ENCODE results near the gene DMPK.

Gene DMPK

DNA sequence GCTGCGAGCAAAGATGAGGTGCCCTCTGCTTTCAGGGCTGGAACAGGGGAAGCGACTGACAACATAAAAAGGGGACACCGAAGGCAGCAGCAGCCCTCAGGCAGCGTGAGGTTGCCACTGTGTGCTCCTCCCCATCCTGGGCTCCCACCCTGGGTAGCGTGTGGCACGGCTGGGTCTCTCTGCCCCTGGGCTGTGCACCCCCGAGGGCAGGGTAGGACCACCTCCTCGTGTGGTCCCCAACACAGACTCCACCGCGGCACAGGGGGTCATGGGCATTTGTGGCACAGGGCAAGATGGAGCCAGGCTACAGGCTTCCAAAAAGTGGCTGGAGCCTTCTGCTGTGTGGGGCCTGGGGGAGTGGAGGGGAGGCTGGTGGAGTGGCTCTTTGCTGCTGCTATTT is 39.3 kb upstream of the DMPK start:
- H3K4me1 ChIP-seq (ENCODE audit: insufficient read depth, low read length), result no peaks in the 10 kb centered on the region
- H3K36me3 ChIP-seq (ENCODE audit: insufficient read depth, low read length), result peaks cover 47% of the 10 kb centered on the region
- H3K9me3 ChIP-seq (ENCODE audit: low read length), result no peaks in the 10 kb centered on the region

DNA sequence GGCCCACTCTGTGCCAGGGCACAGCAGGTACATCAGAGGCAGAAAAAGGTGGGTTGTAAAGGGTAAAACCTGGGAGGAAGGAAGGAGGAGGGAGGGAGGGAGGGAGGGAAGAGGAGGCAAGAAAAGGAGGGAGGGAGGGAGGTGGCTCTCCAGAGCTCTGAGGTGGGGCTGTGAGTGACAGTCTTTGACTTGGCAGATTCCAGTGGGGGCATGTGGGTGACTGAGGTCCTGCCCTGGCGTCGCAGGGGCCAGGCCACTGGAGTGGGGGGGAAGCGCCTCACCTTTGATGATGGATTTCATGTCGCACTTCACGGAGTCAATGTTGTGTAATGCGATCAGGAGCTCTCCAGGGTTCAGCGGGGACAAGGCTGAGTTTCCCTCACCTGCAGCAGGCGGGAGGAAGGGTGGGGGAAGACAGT is 38.8 kb upstream of the DMPK start:
- Histone ChIP-seq H3K9ac (ENCODE audit: low read length) (no peak overlapping the region), H3K36me3 (ENCODE audit: insufficient read depth, low read length) (peaks cover 43% of the 10 kb centered on the region)

More for the DNA sequence above, 39.3 kb upstream of the DMPK start:
- Histone ChIP-seq H3K27me3 (ENCODE audit: control insufficient read depth in 1 of 2, insufficient read depth in 2 of 2, low read length in 2 of 2) (peaks cover 0 to 2% of the 10 kb centered on the region in 2 donors), H3K4me3 (ENCODE audit: low read depth in 1 of 2, low read length in 2 of 2) (no peak overlapping the region), H3K27ac (ENCODE audit: low read depth, low read length) (no peak overlapping the region), H3K9ac (ENCODE audit: low read length) (no peak overlapping the region)

DNA sequence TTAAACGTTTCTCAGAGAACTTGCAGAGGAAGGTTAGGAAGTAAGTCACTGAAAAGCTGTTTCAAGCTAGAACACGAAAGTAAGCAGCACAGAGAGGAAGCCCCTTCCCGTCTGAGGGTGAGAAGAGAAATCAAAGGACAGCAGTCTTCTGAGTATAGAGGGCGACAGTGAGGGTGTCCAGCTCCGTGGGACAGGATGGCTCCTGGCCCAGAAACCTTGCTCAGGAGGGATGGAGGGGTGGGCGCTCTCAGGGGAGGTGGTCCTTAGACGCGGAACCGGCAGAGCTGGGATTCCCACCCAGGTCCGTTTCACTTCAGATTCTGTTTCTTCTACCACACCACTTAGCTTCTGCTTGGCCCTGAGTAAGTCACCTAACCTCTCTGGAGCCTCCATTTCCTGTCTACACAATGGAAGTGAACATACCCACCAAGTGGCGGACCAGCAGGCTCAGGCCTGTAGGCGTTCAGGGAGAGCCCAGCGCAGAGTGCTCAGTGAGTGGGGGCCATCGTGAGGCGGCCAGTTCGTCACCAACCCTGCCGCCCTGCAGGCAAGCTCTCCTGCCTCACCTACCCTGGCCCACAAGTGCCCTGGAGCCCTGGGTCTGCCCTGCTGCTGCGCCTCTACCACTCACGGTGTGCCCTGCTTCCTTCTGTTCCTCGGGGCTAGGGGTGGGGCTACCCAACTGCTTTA is 38.3 kb upstream of the DMPK start:
- Histone ChIP-seq H3K9me3 (ENCODE audit: low read length) (no peaks in the 10 kb centered on the region), H3K4me3 (ENCODE audit: low read depth in 1 of 2, low read length in 2 of 2) (no peak overlapping the region)

More for the DNA sequence above, 38.8 kb upstream of the DMPK start:
- peaks cover 0 to 7% of the 10 kb centered on the region in 2 donors for H3K27me3 ChIP-seq (ENCODE audit: control insufficient read depth in 1 of 2, insufficient read depth in 2 of 2, low read length in 2 of 2)
- H3K9me3 ChIP-seq (ENCODE audit: low read length), result no peaks in the 10 kb centered on the region
- H3K4me1 ChIP-seq (ENCODE audit: insufficient read depth, low read length), result no peaks in the 10 kb centered on the region
- no peak overlapping the region for H3K4me3 ChIP-seq (ENCODE audit: low read depth in 1 of 2, low read length in 2 of 2)
- no peak overlapping the region for H3K27ac ChIP-seq (ENCODE audit: low read depth, low read length)

DNA sequence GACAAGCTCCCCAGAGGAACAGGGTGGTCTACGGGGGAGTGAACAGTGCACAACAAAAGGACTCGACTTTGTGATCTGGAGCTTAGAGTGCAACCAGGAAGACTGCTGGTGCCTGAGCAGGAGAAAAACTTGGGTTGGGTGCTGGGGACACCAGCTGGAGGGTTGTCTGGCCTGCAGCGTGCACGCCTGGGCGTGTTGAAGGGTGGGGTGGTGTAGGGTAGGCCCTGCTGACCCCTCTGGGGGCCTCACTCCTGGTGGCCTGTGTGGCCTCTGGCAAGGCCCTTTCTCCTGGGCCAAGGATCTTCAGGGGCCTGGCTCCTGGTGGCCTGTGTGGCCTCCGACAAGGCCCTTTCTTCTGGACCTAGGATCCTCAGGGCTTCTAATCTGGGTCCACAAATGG is 37.5 kb upstream of the DMPK start:
- Histone ChIP-seq H3K4me1 (ENCODE audit: insufficient read depth, low read length) (no peaks in the 10 kb centered on the region), H3K27ac (ENCODE audit: low read depth, low read length) (no peak overlapping the region), H3K9ac (ENCODE audit: low read length) (no peak overlapping the region), H3K36me3 (ENCODE audit: insufficient read depth, low read length) (peaks cover 30% of the 10 kb centered on the region), H3K27me3 (ENCODE audit: control insufficient read depth in 1 of 2, insufficient read depth in 2 of 2, low read length in 2 of 2) (peaks cover 0 to 20% of the 10 kb centered on the region in 2 donors), H3K4me3 (ENCODE audit: low read depth in 1 of 2, low read length in 2 of 2) (no peak overlapping the region), H3K9me3 (ENCODE audit: low read length) (no peaks in the 10 kb centered on the region)

More for the DNA sequence above, 38.3 kb upstream of the DMPK start:
- Histone ChIP-seq H3K27ac (ENCODE audit: low read depth, low read length) (no peak overlapping the region), H3K36me3 (ENCODE audit: insufficient read depth, low read length) (peaks cover 37% of the 10 kb centered on the region), H3K4me1 (ENCODE audit: insufficient read depth, low read length) (no peaks in the 10 kb centered on the region), H3K27me3 (ENCODE audit: control insufficient read depth in 1 of 2, insufficient read depth in 2 of 2, low read length in 2 of 2) (peaks cover 0 to 12% of the 10 kb centered on the region in 2 donors), H3K9ac (ENCODE audit: low read length) (no peak overlapping the region)

DNA sequence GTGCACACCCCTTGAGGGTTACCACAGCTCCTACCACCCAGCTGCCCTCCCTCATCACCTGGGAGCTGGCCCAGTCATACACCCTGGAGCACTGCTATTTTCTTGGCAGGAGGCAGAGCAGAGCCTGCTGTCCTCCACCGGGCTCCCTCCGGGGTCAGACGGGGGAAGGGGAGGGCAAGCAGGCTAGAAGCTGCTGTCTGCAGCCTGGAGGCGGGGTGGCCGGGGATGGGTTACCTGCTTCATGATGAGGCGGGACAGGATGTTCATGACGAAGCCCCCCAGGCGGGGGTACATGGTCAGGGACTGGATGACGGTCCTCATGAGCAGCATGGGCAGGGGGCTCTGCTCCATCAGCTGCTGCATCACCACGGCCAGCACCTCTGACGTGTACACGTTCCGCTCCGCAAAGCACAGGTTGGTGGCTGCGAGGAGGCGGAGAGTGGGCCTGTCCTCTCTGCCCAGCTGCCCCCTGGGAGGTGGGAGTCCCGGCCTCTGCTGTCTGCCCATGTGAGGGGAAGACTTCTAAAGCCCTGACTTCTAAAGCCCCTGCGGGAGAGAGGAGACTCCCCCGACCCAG is 35.5 kb upstream of the DMPK start:
- Histone ChIP-seq H3K36me3 (ENCODE audit: insufficient read depth, low read length) (peaks cover 16% of the 10 kb centered on the region), H3K9me3 (ENCODE audit: low read length) (no peaks in the 10 kb centered on the region), H3K4me1 (ENCODE audit: insufficient read depth, low read length) (no peaks in the 10 kb centered on the region), H3K27me3 (ENCODE audit: control insufficient read depth in 1 of 2, insufficient read depth in 2 of 2, low read length in 2 of 2) (peaks cover 0 to 35% of the 10 kb centered on the region in 2 donors), H3K4me3 (ENCODE audit: low read depth in 1 of 2, low read length in 2 of 2) (no peak overlapping the region), H3K9ac (ENCODE audit: low read length) (no peak overlapping the region), H3K27ac (ENCODE audit: low read depth, low read length) (no peak overlapping the region)

DNA sequence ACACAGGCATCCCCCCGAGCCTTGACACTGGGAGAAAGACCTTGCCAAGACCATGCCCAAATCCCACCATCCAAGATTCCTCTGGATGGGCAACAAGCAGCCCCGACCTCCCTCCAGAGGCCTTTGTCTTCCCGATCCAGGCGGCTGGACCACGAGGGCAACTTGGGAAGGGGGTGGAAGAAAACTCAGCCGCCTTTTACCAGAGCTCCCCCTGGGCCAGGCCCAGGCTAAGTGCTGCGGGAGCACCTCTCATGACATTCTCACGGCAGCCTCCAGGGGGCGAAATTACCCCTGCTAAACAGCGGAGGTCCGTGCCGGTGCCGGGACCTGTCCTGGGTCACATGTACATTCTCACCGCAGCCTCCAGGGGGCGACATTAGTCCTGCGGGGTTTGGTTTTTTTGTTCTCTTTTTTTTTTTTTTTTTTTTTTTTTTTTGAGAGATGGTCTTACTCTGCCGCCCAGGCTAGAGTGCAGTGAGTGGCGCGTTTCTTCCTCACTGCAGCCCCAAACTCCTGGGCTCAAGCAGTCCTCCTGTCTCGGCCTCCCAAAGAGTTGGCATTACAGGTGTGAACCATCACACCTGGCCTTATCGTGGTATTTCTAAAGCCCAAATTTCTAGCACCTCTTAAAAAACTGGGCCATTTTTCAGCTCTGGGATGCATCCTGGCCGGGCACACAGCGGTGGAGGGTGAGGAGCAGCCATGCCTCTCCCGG is 34.9 kb upstream of the DMPK start:
- Histone ChIP-seq H3K36me3 (ENCODE audit: insufficient read depth, low read length) (peaks cover 10% of the 10 kb centered on the region), H3K4me1 (ENCODE audit: insufficient read depth, low read length) (no peaks in the 10 kb centered on the region), H3K27ac (ENCODE audit: low read depth, low read length) (no peak overlapping the region), H3K9me3 (ENCODE audit: low read length) (no peaks in the 10 kb centered on the region), H3K9ac (ENCODE audit: low read length) (no peak overlapping the region), H3K27me3 (ENCODE audit: control insufficient read depth in 1 of 2, insufficient read depth in 2 of 2, low read length in 2 of 2) (peaks cover 0 to 39% of the 10 kb centered on the region in 2 donors), H3K4me3 (ENCODE audit: low read depth in 1 of 2, low read length in 2 of 2) (no peak overlapping the region)

DNA sequence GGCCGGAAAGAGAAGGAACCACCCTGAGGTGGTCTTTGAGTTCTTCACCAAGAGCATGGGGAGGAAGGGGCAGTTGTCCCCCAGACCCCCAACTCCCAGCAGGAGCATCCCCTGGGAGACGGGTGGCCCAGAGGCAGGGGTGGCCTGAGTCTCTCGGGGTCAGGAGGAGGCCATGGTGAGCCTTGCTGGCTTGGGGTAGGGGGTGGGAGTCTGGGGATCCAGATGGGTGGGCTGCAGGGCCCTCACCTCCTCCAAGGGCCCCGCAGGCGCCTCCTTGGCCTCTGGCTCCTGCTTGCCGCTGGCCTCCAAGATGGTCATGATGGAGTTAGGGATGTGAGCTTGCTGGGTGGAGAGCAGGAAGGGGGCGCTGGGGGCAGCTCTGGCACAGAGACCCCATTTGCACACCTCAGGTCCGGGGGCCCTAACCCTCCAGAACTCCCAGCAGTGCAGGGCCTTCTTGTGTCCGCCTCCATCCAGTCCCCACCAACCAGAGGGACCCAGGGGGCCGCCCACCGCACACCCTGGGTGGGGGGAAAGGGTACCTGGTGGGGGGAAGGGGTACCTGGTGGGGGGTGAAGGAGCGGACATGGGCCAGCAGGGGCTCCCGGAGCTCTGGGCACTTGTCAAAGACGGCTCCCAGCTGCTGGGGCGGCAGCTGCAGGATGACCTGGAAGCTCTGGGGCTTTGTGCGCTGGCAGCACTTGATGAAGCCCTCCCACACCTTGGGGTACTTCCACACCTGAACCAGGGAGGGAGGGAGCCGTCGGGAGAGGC is 34.1 kb upstream of the DMPK start:
- H3K9me3 ChIP-seq (ENCODE audit: low read length), result no peaks in the 10 kb centered on the region
- H3K36me3 ChIP-seq (ENCODE audit: insufficient read depth, low read length), result peaks cover 10% of the 10 kb centered on the region
- H3K4me3 ChIP-seq (ENCODE audit: low read depth in 1 of 2, low read length in 2 of 2), result no peak overlapping the region
- peaks cover 0 to 39% of the 10 kb centered on the region in 2 donors for H3K27me3 ChIP-seq (ENCODE audit: control insufficient read depth in 1 of 2, insufficient read depth in 2 of 2, low read length in 2 of 2)
- no peak overlapping the region for H3K27ac ChIP-seq (ENCODE audit: low read depth, low read length)
- H3K4me1 ChIP-seq (ENCODE audit: insufficient read depth, low read length), result no peaks in the 10 kb centered on the region
- no peak overlapping the region for H3K9ac ChIP-seq (ENCODE audit: low read length)

DNA sequence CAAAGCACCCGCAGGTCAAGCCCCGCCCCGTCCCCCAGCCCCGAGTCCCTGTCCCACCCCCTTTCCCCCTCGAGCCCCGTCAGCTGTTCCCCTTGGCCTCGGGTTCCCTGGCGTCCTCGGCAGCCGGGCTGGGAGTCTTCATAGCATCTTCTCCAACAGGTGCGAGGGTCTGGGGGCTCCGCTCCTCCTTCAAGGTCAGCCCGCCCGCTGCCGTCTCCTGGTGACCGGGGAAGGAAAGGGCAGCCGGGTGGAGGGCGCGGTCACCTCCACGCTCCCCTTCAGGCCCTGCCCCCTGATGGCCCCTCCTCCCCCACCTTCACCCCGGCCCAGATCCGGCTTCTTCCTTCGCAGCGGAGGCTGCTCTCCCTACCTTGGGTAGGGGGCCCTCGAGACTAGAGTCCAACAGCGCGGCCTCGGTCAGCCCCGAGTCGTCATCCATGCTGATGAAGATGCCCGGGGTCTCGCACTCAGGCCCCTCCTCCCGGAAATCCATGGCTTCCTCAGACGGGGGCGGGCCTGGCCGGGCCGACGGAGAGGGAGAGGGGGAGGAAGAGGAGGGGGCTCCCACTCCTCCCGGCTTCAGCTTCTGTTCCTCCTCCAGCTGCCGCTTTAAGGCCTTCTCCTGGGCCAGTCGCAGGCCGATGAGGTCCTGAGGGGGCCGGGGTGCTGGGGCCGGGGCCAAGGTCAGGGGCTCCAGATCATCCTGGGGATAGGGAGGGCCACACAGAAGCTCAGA is 33.4 kb upstream of the DMPK start:
- H3K27ac ChIP-seq (ENCODE audit: low read depth, low read length), result no peak overlapping the region
- no peak overlapping the region for H3K9ac ChIP-seq (ENCODE audit: low read length)
- no peaks in the 10 kb centered on the region for H3K9me3 ChIP-seq (ENCODE audit: low read length)
- peaks cover 0 to 39% of the 10 kb centered on the region in 2 donors for H3K27me3 ChIP-seq (ENCODE audit: control insufficient read depth in 1 of 2, insufficient read depth in 2 of 2, low read length in 2 of 2)
- no peaks in the 10 kb centered on the region for H3K4me1 ChIP-seq (ENCODE audit: insufficient read depth, low read length)
- H3K4me3 ChIP-seq (ENCODE audit: low read depth in 1 of 2, low read length in 2 of 2), result no peak overlapping the region
- H3K36me3 ChIP-seq (ENCODE audit: insufficient read depth, low read length), result peaks cover 3% of the 10 kb centered on the region

DNA sequence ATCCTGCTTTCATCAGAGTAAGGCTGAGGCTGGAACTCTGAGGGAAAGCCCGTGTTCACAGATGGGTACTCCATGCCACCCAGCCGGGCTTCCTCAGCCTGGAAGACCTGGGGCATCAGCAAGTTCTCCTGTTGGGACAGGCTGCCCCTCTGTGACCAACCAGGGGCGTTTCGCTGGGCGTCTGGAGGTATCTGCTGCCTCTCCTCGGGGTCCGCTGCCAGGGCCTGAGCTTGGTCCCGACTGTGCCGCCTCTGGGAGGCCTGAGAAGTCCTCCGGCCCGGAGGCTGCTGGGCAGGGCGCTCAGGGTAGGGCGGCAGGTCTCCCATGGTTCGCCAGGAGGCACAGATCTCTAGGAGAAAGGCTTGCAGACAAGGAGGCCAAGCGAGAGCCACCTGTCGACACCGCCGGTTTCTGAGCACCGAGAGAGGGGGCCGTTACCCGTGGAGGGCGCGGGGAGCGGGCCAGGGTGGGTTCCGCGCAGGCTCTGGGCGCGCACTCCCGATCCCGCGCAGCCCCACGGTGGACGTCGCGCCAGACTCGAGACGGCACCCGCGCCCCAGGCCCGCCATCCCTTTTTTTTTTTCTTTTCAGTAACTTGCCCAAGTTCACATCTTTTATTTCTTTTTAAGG is 32.7 kb upstream of the DMPK start, which contains the start of gene RSPH6A:
RSPH6A (minus strand) TSS at position 458 of the 630 bp plus-strand sequence; CDS start at position 326, 132 bp downstream.
- Histone ChIP-seq H3K9me3 (ENCODE audit: low read length) (no peaks in the 10 kb centered on the region), H3K27ac (ENCODE audit: low read depth, low read length) (no peak within 1 kb of the TSS), H3K4me1 (ENCODE audit: insufficient read depth, low read length) (no peaks in the 10 kb centered on the region), H3K9ac (ENCODE audit: low read length) (no peak within 1 kb of the TSS), H3K4me3 (ENCODE audit: low read depth in 1 of 2, low read length in 2 of 2) (no peak within 1 kb of the TSS), H3K27me3 (ENCODE audit: control insufficient read depth in 1 of 2, insufficient read depth in 2 of 2, low read length in 2 of 2) (peaks cover 0 to 39% of the 10 kb centered on the region in 2 donors), H3K36me3 (ENCODE audit: insufficient read depth, low read length) (no peaks in the 10 kb centered on the region)

DNA sequence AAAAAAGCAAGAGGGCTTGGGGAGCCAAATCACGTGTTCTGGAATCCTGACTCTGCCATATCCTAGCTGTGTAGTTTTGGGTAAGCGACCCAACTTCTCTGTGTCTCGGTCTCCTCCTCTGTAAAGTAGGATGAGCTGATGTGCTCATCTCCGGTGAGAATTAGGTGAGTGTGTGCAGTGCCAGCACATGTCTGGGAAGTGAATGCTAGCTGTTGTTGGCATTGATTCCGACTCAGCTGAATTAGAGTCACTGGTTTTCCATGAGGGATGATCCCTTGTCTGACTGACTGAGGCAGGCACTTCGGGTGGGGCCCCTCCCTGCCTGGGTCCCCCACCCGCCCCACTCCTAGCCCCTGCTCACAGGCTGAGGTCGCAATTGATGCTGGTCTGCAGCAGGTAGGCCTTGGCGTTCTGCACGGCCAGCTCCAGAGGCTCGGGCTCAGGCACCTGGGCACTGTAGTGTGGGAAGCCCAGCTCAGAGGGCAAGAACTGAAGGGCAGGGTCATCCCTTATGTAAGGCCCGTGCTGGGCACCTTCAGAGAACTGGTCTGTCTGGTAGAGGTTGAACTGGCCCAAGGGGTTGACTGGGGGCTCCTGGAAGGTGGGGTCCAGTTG is 32.0 kb upstream of the DMPK start:
- H3K4me3 ChIP-seq (ENCODE audit: low read depth in 1 of 2, low read length in 2 of 2), result no peak overlapping the region

More for the DNA sequence above, 32.0 kb upstream of the DMPK start:
- Histone ChIP-seq H3K27me3 (ENCODE audit: control insufficient read depth in 1 of 2, insufficient read depth in 2 of 2, low read length in 2 of 2) (peaks cover 0 to 39% of the 10 kb centered on the region in 2 donors), H3K9ac (ENCODE audit: low read length) (no peak overlapping the region), H3K4me1 (ENCODE audit: insufficient read depth, low read length) (no peaks in the 10 kb centered on the region), H3K36me3 (ENCODE audit: insufficient read depth, low read length) (no peaks in the 10 kb centered on the region), H3K27ac (ENCODE audit: low read depth, low read length) (no peak overlapping the region), H3K9me3 (ENCODE audit: low read length) (no peaks in the 10 kb centered on the region)

Data from muscle layer of colon (tissue), 2 donors.